ENCODE measurements around the gene HTR1D. TPM values are rescaled to one million over a fixed set of nuclear protein-coding genes. Genes with fewer than 3 reads are reported as not detected.
A peak's percentile ranks its signal among the peaks of the same experiment; 100 is the strongest.

The HTR1D gene
- total and polyA plus RNA-seq, 2 experiments from 2014 or later = not detected

DNA sequence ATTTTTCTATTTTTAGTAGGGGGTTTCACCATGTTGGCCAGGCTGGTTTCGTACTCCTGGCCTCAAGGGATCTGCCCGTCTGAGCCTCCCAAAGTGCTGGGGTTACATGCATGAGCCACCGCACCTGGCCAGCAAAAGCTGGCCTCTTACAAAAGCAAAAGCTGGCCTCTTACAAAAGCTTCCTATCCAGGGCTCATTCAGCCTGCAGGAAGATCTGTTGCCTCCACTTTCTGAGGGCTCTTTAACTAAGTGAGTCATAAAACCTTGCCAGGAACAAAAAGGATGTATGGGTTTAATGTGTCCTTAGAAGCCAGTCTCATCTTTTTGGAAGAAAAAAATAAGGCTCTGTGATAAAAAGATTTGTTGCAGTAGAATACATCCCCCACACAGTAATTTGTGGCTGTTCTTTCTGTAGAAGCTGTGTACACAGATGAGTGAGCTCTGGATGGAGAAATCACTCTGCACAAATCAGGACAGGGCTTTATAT lies 15.0 kb downstream of the HTR1D start:
- Histone ChIP-seq H3F3A (ENCODE audit: insufficient read depth) (peaks cover 11% of the 10 kb centered on the region; the same call in 1 of the 2 replicates), H3K27ac (no peak overlapping the region), H3K9me3 (ENCODE audit: low read depth) (no peaks in the 10 kb centered on the region), H2AFZ (no peak overlapping the region), H4K20me1 (ENCODE audit: insufficient read depth) (no peaks in the 10 kb centered on the region), H3K9me2 (ENCODE audit: insufficient read depth) (no peaks in the 10 kb centered on the region), H3K79me2 (ENCODE audit: insufficient read depth) (no peaks in the 10 kb centered on the region), H3K36me3 (ENCODE audit: low read depth) (no peaks in the 10 kb centered on the region), H3K9ac (no peak overlapping the region), H3K4me1 (ENCODE audit: insufficient read depth) (peaks cover 11% of the 10 kb centered on the region), H3K4me3 (no peak overlapping the region), H3K4me2 (ENCODE audit: unreplicated experiment) (no peak overlapping the region), H3K27me3 (replicated peaks; ENCODE audit: insufficient read depth) (no peaks in the 10 kb centered on the region)
- peak; percentile 61 for DNase-seq
- no peak for TF ChIP-seq EZH2 (IDR thresholded peaks at IDR 0.05; ENCODE audit: insufficient read depth, poor library complexity, severe bottlenecking)
- TF ChIP-seq EZH2phosphoT487 (IDR thresholded peaks at IDR 0.05; ENCODE audit: insufficient read depth, low read depth) = no peak
- in situ Hi-C loops (cut with MboI) = no loop called here
- WGBS, 2 experiments (ENCODE audit: low coverage in 1 of 2, low lambda C conversion rate in 2 of 2, missing lambda C conversion rate in 2 of 2) = 68 to 76% methylated on average over 3 of the region's 3 CpGs

DNA sequence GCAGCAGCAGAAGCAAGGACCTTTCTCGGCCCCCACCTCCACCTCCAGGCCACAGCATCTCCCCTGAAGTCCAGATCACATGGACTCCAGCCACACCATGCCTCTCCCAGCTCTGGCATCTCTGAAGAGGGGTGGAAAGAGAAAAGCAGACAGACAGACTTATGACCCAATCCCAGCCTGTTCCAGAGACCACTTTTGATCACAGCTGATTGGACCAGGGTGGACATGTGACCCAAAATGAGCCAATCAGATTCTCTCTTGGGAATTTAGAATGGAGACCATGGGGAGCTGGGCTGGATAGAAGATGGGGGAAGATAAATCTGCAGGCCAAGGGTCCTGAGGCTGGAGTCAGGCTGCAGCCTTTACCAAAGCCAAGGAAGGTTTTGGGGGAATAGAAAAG lies 16.4 kb downstream of the HTR1D start:
- Histone ChIP-seq H3K27me3 (replicated peaks; ENCODE audit: insufficient read depth) (no peaks in the 10 kb centered on the region), H2AFZ (no peak overlapping the region), H3K4me3 (no peak overlapping the region), H3K9ac (no peak overlapping the region), H3F3A (ENCODE audit: insufficient read depth) (peaks cover 18% of the 10 kb centered on the region), H3K9me3 (ENCODE audit: low read depth) (no peaks in the 10 kb centered on the region), H3K79me2 (ENCODE audit: insufficient read depth) (no peaks in the 10 kb centered on the region), H3K27ac (no peak overlapping the region), H3K9me2 (ENCODE audit: insufficient read depth) (no peaks in the 10 kb centered on the region), H4K20me1 (ENCODE audit: insufficient read depth) (no peaks in the 10 kb centered on the region), H3K36me3 (ENCODE audit: low read depth) (no peaks in the 10 kb centered on the region), H3K4me1 (ENCODE audit: insufficient read depth) (peaks cover 21% of the 10 kb centered on the region), H3K4me2 (ENCODE audit: unreplicated experiment) (no peak overlapping the region)
- WGBS, 2 experiments (ENCODE audit: low coverage in 1 of 2, low lambda C conversion rate in 2 of 2, missing lambda C conversion rate in 2 of 2) = 93 to 100% methylated on average over 1 of the region's 1 CpG
- no peak for DNase-seq
- TF ChIP-seq EZH2phosphoT487 (IDR thresholded peaks at IDR 0.05; ENCODE audit: insufficient read depth, low read depth) = no peak
- TF ChIP-seq EZH2 (IDR thresholded peaks at IDR 0.05; ENCODE audit: insufficient read depth, poor library complexity, severe bottlenecking) = no peak
- in situ Hi-C loops (cut with MboI) = no loop called here

DNA sequence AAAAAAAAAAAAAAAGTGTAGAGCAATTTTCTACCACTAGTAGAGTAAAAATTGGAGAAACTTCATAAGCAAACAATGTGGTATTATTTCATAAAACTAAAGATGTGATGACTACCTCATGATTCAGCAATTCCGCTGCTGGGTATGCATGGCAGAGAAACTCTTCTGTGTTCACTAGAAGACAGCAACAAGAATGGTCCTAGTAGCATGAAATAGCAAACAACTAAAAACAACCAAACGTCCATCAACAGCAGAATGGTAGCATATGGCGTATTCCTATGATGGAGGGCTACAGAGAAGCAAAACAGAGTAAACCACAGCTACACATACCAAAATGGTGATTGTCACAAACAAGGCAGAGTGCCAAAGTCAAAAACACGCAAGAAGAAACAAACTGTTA lies 18.9 kb downstream of the HTR1D start:
- H3K9ac ChIP-seq = peak overlapping the region; percentile 39; the same call in 1 of the 2 replicates
- H3K9me2 ChIP-seq (ENCODE audit: insufficient read depth) = no peaks in the 10 kb centered on the region
- in situ Hi-C loops (cut with MboI) = no loop called here
- peak; percentile 90 for DNase-seq
- peaks cover 37% of the 10 kb centered on the region for H3F3A ChIP-seq (ENCODE audit: insufficient read depth)
- H2AFZ ChIP-seq = no peak overlapping the region
- no peaks in the 10 kb centered on the region for H3K79me2 ChIP-seq (ENCODE audit: insufficient read depth)
- H3K9me3 ChIP-seq (ENCODE audit: low read depth) = no peaks in the 10 kb centered on the region
- H3K4me1 ChIP-seq (ENCODE audit: insufficient read depth) = peaks cover 40% of the 10 kb centered on the region
- WGBS, 2 experiments (ENCODE audit: low coverage in 1 of 2, low lambda C conversion rate in 2 of 2, missing lambda C conversion rate in 2 of 2) = 1 to 3% methylated on average over 4 of the region's 4 CpGs
- H3K36me3 ChIP-seq (ENCODE audit: low read depth) = no peaks in the 10 kb centered on the region
- H3K4me3 ChIP-seq = no peak overlapping the region
- H3K27me3 ChIP-seq (replicated peaks; ENCODE audit: insufficient read depth) = no peaks in the 10 kb centered on the region
- no peak for TF ChIP-seq EZH2phosphoT487 (IDR thresholded peaks at IDR 0.05; ENCODE audit: insufficient read depth, low read depth)
- TF ChIP-seq EZH2 (IDR thresholded peaks at IDR 0.05; ENCODE audit: insufficient read depth, poor library complexity, severe bottlenecking) = no peak
- peak overlapping the region; percentile 98 for H3K27ac ChIP-seq
- H3K4me2 ChIP-seq (ENCODE audit: unreplicated experiment) = peak overlapping the region; percentile 18
- H4K20me1 ChIP-seq (ENCODE audit: insufficient read depth) = no peaks in the 10 kb centered on the region

DNA sequence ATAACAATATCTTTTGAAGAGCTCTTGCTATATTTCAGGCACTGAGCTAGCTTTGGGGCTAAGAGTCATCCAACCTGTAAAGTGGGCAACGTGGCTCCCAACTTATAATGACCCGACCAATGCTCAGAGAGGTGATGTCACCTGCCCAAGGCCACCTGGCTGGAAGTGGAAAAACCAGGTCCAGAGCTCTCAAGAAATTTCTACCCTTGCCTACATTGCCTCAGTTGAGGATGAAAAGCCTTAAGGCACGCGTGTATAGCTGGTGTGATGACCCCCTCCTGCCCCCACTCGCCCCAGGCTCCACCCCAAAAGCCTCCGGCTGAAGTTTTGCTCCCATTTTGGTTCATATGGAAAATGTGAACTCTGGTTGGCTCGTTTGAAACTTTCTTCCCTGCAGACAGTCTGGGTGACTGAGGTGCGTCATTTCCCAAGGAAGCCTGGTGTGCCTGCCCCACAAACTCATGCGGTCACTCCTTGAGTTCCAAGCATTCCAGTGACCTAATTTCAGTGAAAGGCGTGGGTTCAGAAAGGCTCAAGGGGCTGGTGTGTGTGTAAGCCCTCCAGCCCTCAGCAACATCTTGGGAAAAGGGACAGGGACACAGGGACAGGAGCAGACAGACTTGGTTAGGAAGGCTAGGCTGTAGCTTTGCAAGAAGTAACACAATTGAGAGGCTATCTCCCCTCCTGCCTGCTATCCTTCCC lies 20.5 kb downstream of the HTR1D start:
- Histone ChIP-seq H3K36me3 (ENCODE audit: low read depth) (no peaks in the 10 kb centered on the region), H3K4me2 (ENCODE audit: unreplicated experiment) (peak overlapping the region; percentile 53), H3F3A (ENCODE audit: insufficient read depth) (peaks cover 33% of the 10 kb centered on the region), H3K9ac (peak overlapping the region; percentile 69), H3K9me3 (ENCODE audit: low read depth) (no peaks in the 10 kb centered on the region), H2AFZ (no peak overlapping the region), H3K9me2 (ENCODE audit: insufficient read depth) (no peaks in the 10 kb centered on the region), H3K79me2 (ENCODE audit: insufficient read depth) (no peaks in the 10 kb centered on the region), H3K27ac (peak overlapping the region; percentile 98), H3K27me3 (replicated peaks; ENCODE audit: insufficient read depth) (no peaks in the 10 kb centered on the region), H3K4me1 (ENCODE audit: insufficient read depth) (peaks cover 40% of the 10 kb centered on the region), H3K4me3 (no peak overlapping the region), H4K20me1 (ENCODE audit: insufficient read depth) (no peaks in the 10 kb centered on the region)
- DNase-seq = peak; percentile 95
- TF ChIP-seq EZH2phosphoT487 (IDR thresholded peaks at IDR 0.05; ENCODE audit: insufficient read depth, low read depth) (no peak), EZH2 (IDR thresholded peaks at IDR 0.05; ENCODE audit: insufficient read depth, poor library complexity, severe bottlenecking) (no peak)
- 52 to 56% methylated on average over 10 of the region's 10 CpGs for WGBS, 2 experiments (ENCODE audit: low coverage in 1 of 2, low lambda C conversion rate in 2 of 2, missing lambda C conversion rate in 2 of 2)
- in situ Hi-C loops (cut with MboI) = no loop called here
